Panc1 (cell line): ENCODE measurements around the gene TAOK3. TPM values are rescaled to one million over a fixed set of nuclear protein-coding genes. Genes with fewer than 3 reads are reported as not detected.

Experiments
- ATAC-seq: fragments of 200-7000 bp; cut with Tn5 transposase; 2 replicates; pipeline ENCODE4 v1.9.1; 2020; ENCODE audit warnings: mild to moderate bottlenecking, moderate library complexity
- BruUV-seq: library from RNA; stranded (reverse); fragments of 400-500 nt; replicated peaks from 2 replicates; lab custom pipeline; 2021; lab: Mats Ljungman, UMichigan
- CTCF ChIA-PET: fragments of 300-600 bp; sonication (Branson Sonifier 250); formaldehyde crosslinking; loops from one replicate; lab custom pipeline; 2022; ENCODE audit warnings: antibody characterized with exemption; lab: Charles Lee
- POLR2A ChIA-PET: fragments of 300-600 bp; sonication (Branson Sonifier 250); formaldehyde crosslinking; loops from one replicate; lab custom pipeline; 2022; ENCODE audit warnings: antibody characterized with exemption; lab: Charles Lee
- DNase-seq: peaks from one replicate; pipeline ENCODE4 v3.0.0-alpha.2; 2010; ENCODE audit warnings: low read depth, low spot score
- H3K27ac ChIP-seq: 2 replicates; pipeline ENCODE4 v1.5.1; 2011; ENCODE audit warnings: mild to moderate bottlenecking, low read length, inconsistent platforms
- H3K27me3 ChIP-seq: fragments of 200-500 bp; sonication (Bioruptor generic); 2 replicates; pipeline ENCODE4 v1.6.0; 2014; ENCODE audit warnings: low read length, inconsistent platforms; ENCODE audit not compliant: control insufficient read depth, insufficient read depth
- H3K36me3 ChIP-seq: fragments of 200-500 bp; sonication (Bioruptor generic); 2 replicates; pipeline ENCODE4 v1.5.1; 2014; ENCODE audit warnings: inconsistent platforms, mild to moderate bottlenecking, low read length, moderate library complexity; ENCODE audit not compliant: control insufficient read depth, insufficient read depth
- H3K4me1 ChIP-seq: 2 replicates; pipeline ENCODE4 v1.5.1; 2011; ENCODE audit warnings: inconsistent platforms, mild to moderate bottlenecking, low read length, moderate library complexity; ENCODE audit not compliant: control insufficient read depth, insufficient read depth
- H3K4me3 ChIP-seq, 2 experiments: 2 replicates each; pipeline ENCODE4 v1.5.1; 2011 to 2012; ENCODE audit warnings: low read depth in 2 of 2, low read length in 2 of 2, mild to moderate bottlenecking in 2 of 2, inconsistent platforms in 1 of 2, moderate library complexity in 1 of 2
- H3K9me3 ChIP-seq: fragments of 200-500 bp; sonication (Bioruptor generic); 2 replicates; pipeline ENCODE4 v1.5.1; 2014; ENCODE audit warnings: low read depth, mild to moderate bottlenecking, inconsistent platforms, low read length, moderate library complexity; ENCODE audit not compliant: control insufficient read depth, insufficient read depth
- CTCF ChIP-seq: fragments of 450-650 bp; IDR thresholded peaks from 2 replicates; pipeline ENCODE4 v1.5.1; 2017; ENCODE audit warnings: mild to moderate bottlenecking
- POLR2AphosphoS5 ChIP-seq: IDR thresholded peaks from 2 replicates; pipeline ENCODE4 v1.6.1; 2012; ENCODE audit warnings: mild to moderate bottlenecking, low read depth, low read length, moderate library complexity
- REST ChIP-seq, 2 experiments: IDR thresholded peaks; 2 replicates each; pipeline ENCODE4 v1.6.1; 2011 to 2012; ENCODE audit warnings: low read depth in 2 of 2, control low read depth in 1 of 2, low read length in 1 of 2, mild to moderate bottlenecking in 1 of 2, moderate library complexity in 1 of 2; ENCODE audit not compliant: insufficient read depth in 1 of 2
- SIN3A ChIP-seq: IDR thresholded peaks from 2 replicates; pipeline ENCODE4 v1.6.1; 2012; ENCODE audit warnings: low read depth, mild to moderate bottlenecking, low read length, moderate library complexity, borderline replicate concordance; ENCODE audit not compliant: insufficient read depth
- TCF7L2 ChIP-seq: IDR thresholded peaks from 2 replicates; pipeline ENCODE4 v1.6.1; 2011; ENCODE audit warnings: mild to moderate bottlenecking, low read depth, low read length, inconsistent platforms
- in situ Hi-C: cut with HindIII; loops from 2 replicates; pipeline ENCODE4 v1.10.0; 2016; ENCODE audit warnings: low sequenced_read_pairs, low pct_unique_long_range_greater_than_20kb
- intact Hi-C: fragments of 100-400 bp; cut with micrococcal nuclease; formaldehyde crosslinking; loops from one replicate; pipeline ENCODE4 v1.10.0; 2022; ENCODE audit not compliant: unreplicated experiment
- total RNA-seq: library from RNA; stranded (reverse); gene quantifications from one replicate; pipeline ENCODE4 v1.2.1, GENCODE V29; 2021; ENCODE audit not compliant: unreplicated experiment

Gene TAOK3
- total RNA-seq, 1 experiment from 2014 or later = 30.5 TPM

- Histone ChIP-seq H3K36me3 (no peaks in the 10 kb centered on the region), H3K27ac (no peak overlapping the region), H3K9me3 (no peaks in the 10 kb centered on the region), H3K27me3 (no peaks in the 10 kb centered on the region), H3K4me3 (no peak overlapping the region), H3K4me1 (peaks cover 9% of the 10 kb centered on the region)
- DNase-seq (no peak), ATAC-seq (peak; percentile 69)
- intact Hi-C loops = no loop called here
- ChIA-PET CTCF (no interaction called here), POLR2A (no interaction called here)
- TF ChIP-seq TCF7L2 (no peak), CTCF (no peak), REST (IDR thresholded peaks at IDR 0.05; ENCODE audit: insufficient read depth in 1 of 2, low read depth in 2 of 2, low read length in 1 of 2) (no peak), SIN3A (no peak), POLR2AphosphoS5 (no peak)
- no TSS peak for BruUV-seq
- in situ Hi-C loops = no loop called here
Observed at GRCh38 chr12:118302053-118302452, 70.7 kb downstream of the TAOK3 start.

GRCh38 chr12:118299791-118300460 lies 72.8 kb downstream of the TAOK3 start:
- no peak for DNase-seq
- no peak overlapping the region for H3K4me3 ChIP-seq
- H3K36me3 ChIP-seq = no peaks in the 10 kb centered on the region
- H3K27me3 ChIP-seq = no peaks in the 10 kb centered on the region
- intact Hi-C loops (no loop called here), in situ Hi-C loops (no loop called here)
- no peak for TF ChIP-seq REST (IDR thresholded peaks at IDR 0.05; ENCODE audit: insufficient read depth in 1 of 2, low read depth in 2 of 2, low read length in 1 of 2)
- no peak for TF ChIP-seq CTCF
- no peak for TF ChIP-seq POLR2AphosphoS5
- TF ChIP-seq SIN3A = no peak
- no peak for TF ChIP-seq TCF7L2
- BruUV-seq = no TSS peak
- H3K9me3 ChIP-seq = no peaks in the 10 kb centered on the region
- CTCF ChIA-PET = interaction anchor here (0.5 kb wide), 2 partner anchors 40 to 1067 kb away, joined by 3 to 5 read pairs; no protein-coding TSS in a partner anchor
- ATAC-seq = no peak
- H3K27ac ChIP-seq = no peak overlapping the region
- peaks cover 8% of the 10 kb centered on the region for H3K4me1 ChIP-seq
- POLR2A ChIA-PET = no interaction called here
